SU-DHL-6 (cell line): Measurements from ENCODE around the gene KLK10.

Experiments used
- EZH2phosphoT487 ChIP-seq: fragments of 200-600 bp; sonication (generic), shearing (Covaris generic); conservative IDR thresholded peaks from 2 replicates; pipeline ENCODE4 v1.6.1; 2018; ENCODE audit warnings: mild to moderate bottlenecking, antibody characterized with exemption, low read length, moderate library complexity, mixed read lengths
- TF ChIP-seq, protein P1 (sequence below): fragments of 200-600 bp; sonication (generic); IDR thresholded peaks from one replicate; pipeline ENCODE4 v1.5.1; 2017; ENCODE audit warnings: antibody characterized with exemption, mild to moderate bottlenecking, low read length, moderate library complexity; ENCODE audit not compliant: insufficient read depth, poor library complexity, severe bottlenecking

DNA sequence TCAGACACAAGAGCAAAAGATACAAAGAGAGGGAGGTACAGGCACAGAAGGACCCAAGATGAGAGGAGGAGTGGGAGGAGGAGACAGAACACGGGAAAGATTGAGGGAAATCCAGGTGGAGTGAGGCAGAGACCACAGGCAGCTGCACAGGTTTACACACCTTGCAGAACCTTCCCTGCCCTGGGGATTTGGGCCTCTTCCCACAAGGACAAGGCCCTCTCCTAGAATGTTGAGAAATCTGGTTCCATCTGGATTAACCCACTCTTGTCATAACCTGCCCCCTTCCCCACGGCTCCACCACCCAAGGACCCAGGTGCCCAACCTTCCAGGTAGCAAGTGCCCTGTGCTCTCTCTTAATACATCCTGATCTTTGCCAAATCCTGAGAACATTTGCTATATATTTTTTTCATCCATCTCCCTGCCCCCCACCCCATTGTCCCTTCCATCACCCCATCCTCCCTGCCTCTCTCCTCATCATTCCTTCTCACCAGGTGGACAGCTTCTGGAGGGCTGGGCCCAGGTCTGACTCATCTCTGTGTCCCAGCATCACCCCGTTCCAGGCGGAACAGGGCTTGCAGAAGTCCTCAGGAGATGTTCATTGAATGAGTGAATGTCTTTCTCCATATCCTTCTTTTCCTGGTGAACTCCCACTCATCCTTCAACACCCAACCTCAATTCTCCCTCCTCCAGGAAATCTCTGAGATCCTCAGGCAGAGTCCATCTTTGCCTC is 9.3 kb downstream of the KLK10 start:
- TF ChIP-seq, protein P1, sequence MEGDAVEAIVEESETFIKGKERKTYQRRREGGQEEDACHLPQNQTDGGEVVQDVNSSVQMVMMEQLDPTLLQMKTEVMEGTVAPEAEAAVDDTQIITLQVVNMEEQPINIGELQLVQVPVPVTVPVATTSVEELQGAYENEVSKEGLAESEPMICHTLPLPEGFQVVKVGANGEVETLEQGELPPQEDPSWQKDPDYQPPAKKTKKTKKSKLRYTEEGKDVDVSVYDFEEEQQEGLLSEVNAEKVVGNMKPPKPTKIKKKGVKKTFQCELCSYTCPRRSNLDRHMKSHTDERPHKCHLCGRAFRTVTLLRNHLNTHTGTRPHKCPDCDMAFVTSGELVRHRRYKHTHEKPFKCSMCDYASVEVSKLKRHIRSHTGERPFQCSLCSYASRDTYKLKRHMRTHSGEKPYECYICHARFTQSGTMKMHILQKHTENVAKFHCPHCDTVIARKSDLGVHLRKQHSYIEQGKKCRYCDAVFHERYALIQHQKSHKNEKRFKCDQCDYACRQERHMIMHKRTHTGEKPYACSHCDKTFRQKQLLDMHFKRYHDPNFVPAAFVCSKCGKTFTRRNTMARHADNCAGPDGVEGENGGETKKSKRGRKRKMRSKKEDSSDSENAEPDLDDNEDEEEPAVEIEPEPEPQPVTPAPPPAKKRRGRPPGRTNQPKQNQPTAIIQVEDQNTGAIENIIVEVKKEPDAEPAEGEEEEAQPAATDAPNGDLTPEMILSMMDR = no peak
- no peak for TF ChIP-seq EZH2phosphoT487
